OCI-M1 (cell line): ENCODE results near the gene TAF4.

Experiments used
- DNase-seq: peaks from one replicate; lab custom pipeline; 2025; lab: John Stamatoyannopoulos, UW

The TAF4 gene

GRCh38 chr20:62042025-62042820 is 23.5 kb downstream of the TAF4 start:
- no peak for DNase-seq

GRCh38 chr20:62040933-62041332 is 24.7 kb downstream of the TAF4 start:
- no peak for DNase-seq

GRCh38 chr20:62040381-62040922 is 25.2 kb downstream of the TAF4 start:
- no peak for DNase-seq

- DNase-seq, result no peak
Measured at GRCh38 chr20:62039738-62040137, 25.9 kb downstream of the TAF4 start.

- DNase-seq, result no peak
Measured at GRCh38 chr20:62032609-62033368, 32.9 kb downstream of the TAF4 start.

GRCh38 chr20:62031462-62032092 is 34.1 kb downstream of the TAF4 start:
- DNase-seq, result no peak

- DNase-seq, result no peak
Measured at GRCh38 chr20:62030834-62031434, 34.7 kb downstream of the TAF4 start.

- no peak for DNase-seq
Measured at GRCh38 chr20:62030357-62030756, 35.3 kb downstream of the TAF4 start.

GRCh38 chr20:62029949-62030348 is 35.7 kb downstream of the TAF4 start:
- no peak for DNase-seq

GRCh38 chr20:62029296-62029695 is 36.4 kb downstream of the TAF4 start:
- DNase-seq, result no peak

- no peak for DNase-seq
Measured at GRCh38 chr20:62028384-62028783, 37.3 kb downstream of the TAF4 start.

GRCh38 chr20:62027698-62028321 is 37.9 kb downstream of the TAF4 start:
- no peak for DNase-seq

GRCh38 chr20:62027116-62027515 is 38.6 kb downstream of the TAF4 start:
- DNase-seq, result no peak

- no peak for DNase-seq
Measured at GRCh38 chr20:62026564-62026856, 39.2 kb downstream of the TAF4 start.

- no peak for DNase-seq
Measured at GRCh38 chr20:62025832-62026563, 39.7 kb downstream of the TAF4 start.

- no peak for DNase-seq
Measured at GRCh38 chr20:62025394-62025793, 40.3 kb downstream of the TAF4 start.

GRCh38 chr20:62023935-62024334 is 41.7 kb downstream of the TAF4 start:
- DNase-seq, result no peak

GRCh38 chr20:62022575-62023139 is 43.0 kb downstream of the TAF4 start:
- no peak for DNase-seq

- no peak for DNase-seq
Measured at GRCh38 chr20:62021793-62022385, 43.8 kb downstream of the TAF4 start.

- no peak for DNase-seq
Measured at GRCh38 chr20:62020935-62021701, 44.6 kb downstream of the TAF4 start.
